Natural killer cell (primary cell): Measurements from ENCODE around the gene KRTAP12-2. TPM values are rescaled to one million over a fixed set of nuclear protein-coding genes. Genes with fewer than 3 reads are reported as not detected.

Experiments
- ATAC-seq, 3 donors: fragments of 150-1000 bp in 2 of 3; fragments of 200-7000 bp in 1 of 3; cut with Tn5 transposase; 1 replicate in 1 of 3; 2 replicates in 2 of 3; pipeline ENCODE4 v1.10.0; 2021; ENCODE audit warnings: mild to moderate bottlenecking in 2 of 3, moderate library complexity in 2 of 3
- DNase-seq, 2 donors: peaks; one replicate each; pipeline versions ENCODE4 v3.0.0 to v3.0.0-alpha.2; 2013 to 2021; ENCODE audit warnings: mixed read lengths in 1 of 2
- H3K27ac ChIP-seq: one replicate; pipeline ENCODE4 v1.5.1; 2013; ENCODE audit warnings: mild to moderate bottlenecking, low read length
- H3K27me3 ChIP-seq: one replicate; pipeline ENCODE4 v1.6.1; 2013; ENCODE audit warnings: low read length; ENCODE audit not compliant: control insufficient read depth, insufficient read depth
- H3K36me3 ChIP-seq: one replicate; pipeline ENCODE4 v1.6.1; 2013; ENCODE audit warnings: low read length; ENCODE audit not compliant: control insufficient read depth, insufficient read depth
- H3K4me1 ChIP-seq: one replicate; pipeline ENCODE4 v1.6.1; 2013; ENCODE audit warnings: low read length; ENCODE audit not compliant: control insufficient read depth, insufficient read depth
- H3K4me3 ChIP-seq: one replicate; pipeline ENCODE4 v1.5.1; 2013; ENCODE audit warnings: low read length
- H3K9me3 ChIP-seq: one replicate; pipeline ENCODE4 v1.6.1; 2013; ENCODE audit warnings: low read length; ENCODE audit not compliant: control insufficient read depth, insufficient read depth
- H3K27ac Mint-ChIP-seq, 2 donors: one replicate each; pipeline ENCODE4 v1.8.0; 2022; ENCODE audit warnings: mild to moderate bottlenecking in 2 of 2, mixed read lengths in 2 of 2, moderate library complexity in 1 of 2
- H3K27me3 Mint-ChIP-seq, 2 donors: one replicate each; pipeline ENCODE4 v1.8.0; 2022; ENCODE audit warnings: low read depth in 2 of 2, mixed read lengths in 2 of 2
- H3K36me3 Mint-ChIP-seq: one replicate; pipeline ENCODE4 v1.8.0; 2022; ENCODE audit warnings: mixed read lengths
- H3K4me1 Mint-ChIP-seq, 2 donors: one replicate each; pipeline ENCODE4 v1.8.0; 2022; ENCODE audit warnings: mixed read lengths in 2 of 2
- H3K4me3 Mint-ChIP-seq: one replicate; pipeline ENCODE4 v1.8.0; 2022; ENCODE audit warnings: mild to moderate bottlenecking, moderate library complexity, mixed read lengths
- H3K9me3 Mint-ChIP-seq, 2 donors: one replicate each; pipeline ENCODE4 v1.8.0; 2022; ENCODE audit warnings: mixed read lengths in 2 of 2
- WGBS: methylation state at CpG from one replicate; pipeline ENCODE4 v1.1.7; 2013; ENCODE audit warnings: missing lambda C conversion rate; ENCODE audit not compliant: insufficient coverage; 5-methylcytosine and 5-hydroxymethylcytosine counted together
- intact Hi-C: fragments of 100-400 bp; cut with micrococcal nuclease; formaldehyde crosslinking; loops from one replicate; pipeline ENCODE4 v1.14.2; 2022
- total RNA-seq, 4 donors: library from RNA; stranded (reverse); fragments of 120-200 nt in 1 of 4; gene quantifications; one replicate each; pipeline versions ENCODE4 v1.2.3 to v1.2.4, GENCODE V29; 2013 to 2022
- TF ChIP-seq, protein P1 (sequence below): fragments of 200-600 bp; IDR thresholded peaks from one replicate; pipeline ENCODE4 v1.8.0; 2022; ENCODE audit warnings: antibody characterized with exemption

The KRTAP12-2 gene
- total RNA-seq, 3 donors from 2014 or later (not counting 1 experiment from before 2014, with no cell fraction given) = not detected

GRCh38 chr21:44682580-44683151 is 15.9 kb upstream of the KRTAP12-2 start:
- no peak overlapping the region for H3K4me3 Mint-ChIP-seq
- H3K9me3 ChIP-seq = no peaks in the 10 kb centered on the region
- TF ChIP-seq, protein P1, sequence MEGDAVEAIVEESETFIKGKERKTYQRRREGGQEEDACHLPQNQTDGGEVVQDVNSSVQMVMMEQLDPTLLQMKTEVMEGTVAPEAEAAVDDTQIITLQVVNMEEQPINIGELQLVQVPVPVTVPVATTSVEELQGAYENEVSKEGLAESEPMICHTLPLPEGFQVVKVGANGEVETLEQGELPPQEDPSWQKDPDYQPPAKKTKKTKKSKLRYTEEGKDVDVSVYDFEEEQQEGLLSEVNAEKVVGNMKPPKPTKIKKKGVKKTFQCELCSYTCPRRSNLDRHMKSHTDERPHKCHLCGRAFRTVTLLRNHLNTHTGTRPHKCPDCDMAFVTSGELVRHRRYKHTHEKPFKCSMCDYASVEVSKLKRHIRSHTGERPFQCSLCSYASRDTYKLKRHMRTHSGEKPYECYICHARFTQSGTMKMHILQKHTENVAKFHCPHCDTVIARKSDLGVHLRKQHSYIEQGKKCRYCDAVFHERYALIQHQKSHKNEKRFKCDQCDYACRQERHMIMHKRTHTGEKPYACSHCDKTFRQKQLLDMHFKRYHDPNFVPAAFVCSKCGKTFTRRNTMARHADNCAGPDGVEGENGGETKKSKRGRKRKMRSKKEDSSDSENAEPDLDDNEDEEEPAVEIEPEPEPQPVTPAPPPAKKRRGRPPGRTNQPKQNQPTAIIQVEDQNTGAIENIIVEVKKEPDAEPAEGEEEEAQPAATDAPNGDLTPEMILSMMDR = no peak
- H3K9me3 Mint-ChIP-seq = no peaks in the 10 kb centered on the region
- 82% methylated on average over 15 of the region's 15 CpGs for WGBS
- H3K27me3 Mint-ChIP-seq = peaks cover 20 to 59% of the 10 kb centered on the region in 2 donors
- no peak overlapping the region for H3K27ac Mint-ChIP-seq
- no peak overlapping the region for H3K4me3 ChIP-seq
- ATAC-seq = no peak
- DNase-seq = no peak
- H3K27ac ChIP-seq = no peak overlapping the region
- H3K4me1 ChIP-seq = no peaks in the 10 kb centered on the region
- no peaks in the 10 kb centered on the region for H3K27me3 ChIP-seq
- intact Hi-C loops = no loop called here
- no peaks in the 10 kb centered on the region for H3K36me3 ChIP-seq
- no peaks in the 10 kb centered on the region for H3K36me3 Mint-ChIP-seq
- peaks cover 7 to 13% of the 10 kb centered on the region in 2 donors for H3K4me1 Mint-ChIP-seq

- no peaks in the 10 kb centered on the region for H3K36me3 ChIP-seq
- H3K4me1 Mint-ChIP-seq = peaks cover 7 to 13% of the 10 kb centered on the region in 2 donors
- no peak within 1 kb of the TSS for H3K27ac ChIP-seq
- intact Hi-C loops = no loop called here
- no peaks in the 10 kb centered on the region for H3K36me3 Mint-ChIP-seq
- H3K4me1 ChIP-seq = no peaks in the 10 kb centered on the region
- TF ChIP-seq, protein P1 = no peak
- peaks cover 22 to 52% of the 10 kb centered on the region in 2 donors for H3K27me3 Mint-ChIP-seq
- no peaks in the 10 kb centered on the region for H3K9me3 ChIP-seq
- DNase-seq (no peak), ATAC-seq (no peak)
- no peaks in the 10 kb centered on the region for H3K27me3 ChIP-seq
- no peak within 1 kb of the TSS for H3K27ac Mint-ChIP-seq
- no peak within 1 kb of the TSS for H3K4me3 Mint-ChIP-seq
- H3K9me3 Mint-ChIP-seq = no peaks in the 10 kb centered on the region
- no peak within 1 kb of the TSS for H3K4me3 ChIP-seq
- WGBS = 84% methylated on average over 23 of the region's 23 CpGs
Observed at GRCh38 chr21:44681861-44682579, 15.3 kb upstream of the KRTAP12-2 start, which contains the start of gene KRTAP12-1. TSS of gene KRTAP12-1 (minus strand) at chr21:44682163. CDS start at chr21:44682123, 40 bp downstream.

- H3K27me3 Mint-ChIP-seq = peaks cover 18 to 45% of the 10 kb centered on the region in 2 donors
- TF ChIP-seq, protein P1 = no peak
- H3K4me1 Mint-ChIP-seq = peaks cover 5 to 7% of the 10 kb centered on the region in 2 donors
- H3K4me3 ChIP-seq = no peak overlapping the region
- DNase-seq = no peak
- 84% methylated on average over 11 of the region's 11 CpGs for WGBS
- H3K27ac ChIP-seq = no peak overlapping the region
- H3K27me3 ChIP-seq = no peaks in the 10 kb centered on the region
- no peaks in the 10 kb centered on the region for H3K9me3 Mint-ChIP-seq
- intact Hi-C loops = no loop called here
- no peak overlapping the region for H3K27ac Mint-ChIP-seq
- no peak overlapping the region for H3K4me3 Mint-ChIP-seq
- no peaks in the 10 kb centered on the region for H3K36me3 Mint-ChIP-seq
- H3K4me1 ChIP-seq = no peaks in the 10 kb centered on the region
- no peak for ATAC-seq
- no peaks in the 10 kb centered on the region for H3K9me3 ChIP-seq
- H3K36me3 ChIP-seq = no peaks in the 10 kb centered on the region
Observed at GRCh38 chr21:44681152-44681551, 14.4 kb upstream of the KRTAP12-2 start.
